Endothelial cell of umbilical vein (primary cell): ENCODE measurements around the gene EAPP. TPM values are rescaled to one million over a fixed set of nuclear protein-coding genes. Genes with fewer than 3 reads are reported as not detected.
"Not testable (repeated sequence)": the region's sequence is repeated elsewhere in the genome, so short reads cannot be mapped to it uniquely, and the experiment has no call there.

ENCODE experiments used
- BruUV-seq: library from RNA; stranded (reverse); fragments of 400-500 nt; replicated peaks from 2 replicates; lab custom pipeline; 2021; lab: Mats Ljungman, UMichigan
- CTCF ChIA-PET: fragments of 300-600, 350-600 bp; sonication (Branson Sonifier 250); formaldehyde crosslinking; loops from one replicate; lab custom pipeline; 2021; ENCODE audit warnings: antibody characterized with exemption, inconsistent platforms; lab: Charles Lee
- POLR2A ChIA-PET: fragments of 300-600, 350-600 bp; sonication (Branson Sonifier 250); formaldehyde crosslinking; loops from one replicate; lab custom pipeline; 2021; ENCODE audit warnings: antibody characterized with exemption, inconsistent platforms; lab: Charles Lee
- DNase-seq: peaks from one replicate; pipeline ENCODE4 v3.0.0-alpha.2; 2011; ENCODE audit warnings: low read depth, low spot score
- FAIRE-seq: peaks from 2 replicates; lab custom pipeline; 2011; peaks lifted over from hg19 to GRCh38; lab: Jason Lieb, UNC
- H2AFZ ChIP-seq: 2 replicates; pipeline ENCODE4 v1.6.0; 2012; ENCODE audit warnings: low read depth, low read length, control low read depth, inconsistent platforms
- H3K27ac ChIP-seq: 2 replicates; pipeline ENCODE4 v1.5.1; 2011; ENCODE audit warnings: low read depth, mild to moderate bottlenecking, control low read depth, low read length, moderate library complexity; ENCODE audit not compliant: insufficient read depth
- H3K27me3 ChIP-seq, 2 experiments: 2 replicates each; pipeline versions ENCODE4 v1.6.0 to v1.6.1; 2011; ENCODE audit warnings: low read length in 2 of 2, mixed read lengths in 1 of 2; ENCODE audit not compliant: control insufficient read depth in 2 of 2, insufficient read depth in 2 of 2
- H3K36me3 ChIP-seq, 2 experiments: 2 replicates in 1 of 2; 3 replicates in 1 of 2; pipeline ENCODE4 v1.5.1; 2011; ENCODE audit warnings: low read length in 2 of 2, mild to moderate bottlenecking in 1 of 2, moderate library complexity in 1 of 2; ENCODE audit not compliant: control insufficient read depth in 2 of 2, insufficient read depth in 2 of 2; ENCODE audit errors: extremely low read depth in 1 of 2
- H3K4me1 ChIP-seq: 3 replicates; pipeline ENCODE4 v1.5.1; 2011; ENCODE audit warnings: mild to moderate bottlenecking, low read length; ENCODE audit not compliant: control insufficient read depth, insufficient read depth; ENCODE audit errors: extremely low read depth
- H3K4me2 ChIP-seq: 2 replicates; pipeline ENCODE4 v1.6.1; 2011; ENCODE audit warnings: low read length, control low read depth, mixed read lengths; ENCODE audit not compliant: insufficient read depth
- H3K4me3 ChIP-seq, 3 experiments: fragments of 200-600 bp in 1 of 3; sonication (generic), shearing (Covaris generic) in 1 of 3; replicated peaks in 1 of 3; 2 replicates each; pipeline ENCODE4 v1.5.1; 2011 to 2016; ENCODE audit warnings: control low read depth in 3 of 3, low read length in 3 of 3, mild to moderate bottlenecking in 2 of 3, inconsistent platforms in 1 of 3, low read depth in 1 of 3, moderate library complexity in 1 of 3; ENCODE audit not compliant: insufficient read depth in 1 of 3
- H3K79me2 ChIP-seq: 2 replicates; pipeline ENCODE4 v1.6.0; 2012; ENCODE audit warnings: low read length, inconsistent platforms; ENCODE audit not compliant: control insufficient read depth, insufficient read depth
- H3K9ac ChIP-seq: replicated peaks from 2 replicates; pipeline ENCODE3; 2011; ENCODE audit warnings: low read length, control low read depth; ENCODE audit not compliant: insufficient read depth; ENCODE audit errors: extremely low read depth
- H3K9me1 ChIP-seq: replicated peaks from 3 replicates; pipeline ENCODE4 v1.6.0; 2011; ENCODE audit warnings: mild to moderate bottlenecking, low read length; ENCODE audit not compliant: control insufficient read depth, insufficient read depth; ENCODE audit errors: extremely low read depth
- H3K9me3 ChIP-seq: replicated peaks from 2 replicates; pipeline ENCODE4 v1.5.1; 2012; ENCODE audit warnings: low read length, inconsistent platforms; ENCODE audit not compliant: control insufficient read depth, insufficient read depth
- H4K20me1 ChIP-seq: replicated peaks from 2 replicates; pipeline ENCODE3; 2011; ENCODE audit warnings: mild to moderate bottlenecking, low read length; ENCODE audit not compliant: control insufficient read depth, insufficient read depth; ENCODE audit errors: extremely low read depth
- EZH2 ChIP-seq: IDR thresholded peaks from 2 replicates; pipeline ENCODE4 v1.6.1; 2012; ENCODE audit warnings: borderline replicate concordance, low read depth, mild to moderate bottlenecking, moderate library complexity, low read length, inconsistent platforms; ENCODE audit not compliant: severe bottlenecking
- FOS ChIP-seq: IDR thresholded peaks from 2 replicates; pipeline ENCODE4 v1.6.1; 2011; ENCODE audit warnings: mild to moderate bottlenecking, low read length, moderate library complexity, borderline replicate concordance; ENCODE audit not compliant: insufficient read depth
- GATA2 ChIP-seq: IDR thresholded peaks from 2 replicates; pipeline ENCODE4 v1.7.0; 2011; ENCODE audit warnings: low read depth, mild to moderate bottlenecking, moderate library complexity, mixed read lengths, low read length; ENCODE audit not compliant: insufficient read length, insufficient read depth
- JUN ChIP-seq: IDR thresholded peaks from 2 replicates; pipeline ENCODE4 v1.6.1; 2011; ENCODE audit warnings: borderline replicate concordance, low read depth; ENCODE audit not compliant: insufficient read length, insufficient read depth
- MYC ChIP-seq: IDR thresholded peaks from one replicate; pipeline ENCODE4 v1.6.1; 2011; ENCODE audit warnings: mild to moderate bottlenecking, low read depth, low read length
- POLR2A ChIP-seq: IDR thresholded peaks from 2 replicates; pipeline ENCODE4 v1.6.1; 2012; ENCODE audit warnings: low read depth, mild to moderate bottlenecking, control low read depth, low read length
- POLR2AphosphoS5 ChIP-seq: IDR thresholded peaks from 2 replicates; pipeline ENCODE4 v1.6.1; 2012; ENCODE audit warnings: low read depth, mild to moderate bottlenecking, control low read depth, low read length, moderate library complexity; ENCODE audit not compliant: insufficient read depth
- dilution Hi-C: fragments of 300-500 bp; cut with MboI; formaldehyde crosslinking; loops from one replicate; pipeline ENCODE4 v1.15.0; 2019; ENCODE audit warnings: low sequenced_read_pairs; ENCODE audit not compliant: extremely low pct_ligation_motif_present
- intact Hi-C: fragments of 100-400 bp; cut with micrococcal nuclease; formaldehyde crosslinking; loops from one replicate; pipeline ENCODE4 v1.10.0; 2022
- polyA plus RNA-seq, 4 experiments: library from polyadenylated mRNA; depleted of rRNA in 3 of 4; stranded (reverse) in 3 of 4; unstranded in 1 of 4; fragments of >200 nt; gene quantifications; 2 replicates each; pipeline versions ENCODE4 v1.2.1 to v1.2.3, GENCODE V29; 2011 to 2012; ENCODE audit warnings: missing spikeins in 1 of 4
- total RNA-seq: library from RNA; stranded (reverse); gene quantifications from 2 replicates; pipeline ENCODE4 v1.2.3, GENCODE V29; 2021
- TF ChIP-seq, protein P1 (sequence below), 2 donors: IDR thresholded peaks; 1 replicate in 1 of 2; 2 replicates in 1 of 2; pipeline ENCODE4 v1.5.1; 2011; ENCODE audit warnings: low read length in 2 of 2, mild to moderate bottlenecking in 2 of 2, moderate library complexity in 2 of 2, control low read depth in 1 of 2, inconsistent platforms in 1 of 2, low read depth in 1 of 2; ENCODE audit not compliant: insufficient read depth in 1 of 2; ENCODE audit errors: extremely low read depth in 1 of 2
- TF ChIP-seq, protein P2 (sequence below): IDR thresholded peaks from 2 replicates; pipeline ENCODE4 v1.6.1; 2011; ENCODE audit not compliant: insufficient read depth, insufficient read length

EAPP gene
- total and polyA plus RNA-seq, 2 donors (not counting 3 experiments of a cell fraction or from before 2014, with no cell fraction given), result 16.6 to 22.2 TPM

DNA sequence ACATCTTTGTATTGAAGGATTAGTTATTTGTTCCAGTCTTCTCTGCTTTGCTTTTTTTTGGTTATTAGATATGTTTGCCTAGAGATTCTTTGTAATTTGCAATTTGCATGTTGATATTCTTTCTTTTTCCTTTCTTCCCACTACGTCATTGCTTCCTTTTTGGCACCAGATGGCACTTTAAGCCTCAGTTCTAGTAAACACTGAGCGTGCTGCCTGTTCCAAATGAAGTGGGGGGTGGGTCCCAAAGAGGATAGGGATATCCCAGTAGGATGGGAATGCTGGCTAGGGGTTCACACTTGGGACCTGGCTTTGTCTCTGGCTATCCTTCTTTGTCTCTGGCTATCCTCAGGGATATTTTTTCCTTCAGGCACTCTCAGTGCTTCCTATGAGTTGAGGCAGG lies 17.0 kb downstream of the EAPP start:
- no TSS peak for BruUV-seq
- intact Hi-C loops (no loop called here), dilution Hi-C loops (no loop called here)
- Histone ChIP-seq H3K27me3 (no peaks in the 10 kb centered on the region), H3K36me3 (peaks cover 6 to 13% of the 10 kb centered on the region in 2 experiments), H3K9me1 (no peaks in the 10 kb centered on the region), H3K4me2 (no peak overlapping the region), H3K4me1 (no peaks in the 10 kb centered on the region), H3K79me2 (no peaks in the 10 kb centered on the region), H3K27ac (peak overlapping the region; percentile 27), H4K20me1 (no peaks in the 10 kb centered on the region), H3K9me3 (no peaks in the 10 kb centered on the region), H3K9ac (no peak overlapping the region), H2AFZ (no peak overlapping the region), H3K4me3 (no peak overlapping the region)
- peak; percentile 76 for FAIRE-seq
- TF ChIP-seq MYC, result no peak
- TF ChIP-seq, protein P1, sequence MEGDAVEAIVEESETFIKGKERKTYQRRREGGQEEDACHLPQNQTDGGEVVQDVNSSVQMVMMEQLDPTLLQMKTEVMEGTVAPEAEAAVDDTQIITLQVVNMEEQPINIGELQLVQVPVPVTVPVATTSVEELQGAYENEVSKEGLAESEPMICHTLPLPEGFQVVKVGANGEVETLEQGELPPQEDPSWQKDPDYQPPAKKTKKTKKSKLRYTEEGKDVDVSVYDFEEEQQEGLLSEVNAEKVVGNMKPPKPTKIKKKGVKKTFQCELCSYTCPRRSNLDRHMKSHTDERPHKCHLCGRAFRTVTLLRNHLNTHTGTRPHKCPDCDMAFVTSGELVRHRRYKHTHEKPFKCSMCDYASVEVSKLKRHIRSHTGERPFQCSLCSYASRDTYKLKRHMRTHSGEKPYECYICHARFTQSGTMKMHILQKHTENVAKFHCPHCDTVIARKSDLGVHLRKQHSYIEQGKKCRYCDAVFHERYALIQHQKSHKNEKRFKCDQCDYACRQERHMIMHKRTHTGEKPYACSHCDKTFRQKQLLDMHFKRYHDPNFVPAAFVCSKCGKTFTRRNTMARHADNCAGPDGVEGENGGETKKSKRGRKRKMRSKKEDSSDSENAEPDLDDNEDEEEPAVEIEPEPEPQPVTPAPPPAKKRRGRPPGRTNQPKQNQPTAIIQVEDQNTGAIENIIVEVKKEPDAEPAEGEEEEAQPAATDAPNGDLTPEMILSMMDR (IDR thresholded peaks at IDR 0.05; ENCODE audit: extremely low read depth in 1 of 2, insufficient read depth in 1 of 2, low read depth in 1 of 2, low read length in 2 of 2), result no peak
- no peak for TF ChIP-seq POLR2AphosphoS5
- no peak for TF ChIP-seq FOS
- no peak for TF ChIP-seq JUN
- no peak for TF ChIP-seq POLR2A
- TF ChIP-seq, protein P2, sequence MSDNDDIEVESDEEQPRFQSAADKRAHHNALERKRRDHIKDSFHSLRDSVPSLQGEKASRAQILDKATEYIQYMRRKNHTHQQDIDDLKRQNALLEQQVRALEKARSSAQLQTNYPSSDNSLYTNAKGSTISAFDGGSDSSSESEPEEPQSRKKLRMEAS, result no peak
- no peak for TF ChIP-seq EZH2
- TF ChIP-seq GATA2, result no peak
- peak; percentile 87 for DNase-seq
- POLR2A ChIA-PET, result interaction anchor here (0.5 kb wide), 1 partner anchor 370 kb away, joined by 7 read pairs; no protein-coding TSS in a partner anchor
- CTCF ChIA-PET, result no interaction called here

DNA sequence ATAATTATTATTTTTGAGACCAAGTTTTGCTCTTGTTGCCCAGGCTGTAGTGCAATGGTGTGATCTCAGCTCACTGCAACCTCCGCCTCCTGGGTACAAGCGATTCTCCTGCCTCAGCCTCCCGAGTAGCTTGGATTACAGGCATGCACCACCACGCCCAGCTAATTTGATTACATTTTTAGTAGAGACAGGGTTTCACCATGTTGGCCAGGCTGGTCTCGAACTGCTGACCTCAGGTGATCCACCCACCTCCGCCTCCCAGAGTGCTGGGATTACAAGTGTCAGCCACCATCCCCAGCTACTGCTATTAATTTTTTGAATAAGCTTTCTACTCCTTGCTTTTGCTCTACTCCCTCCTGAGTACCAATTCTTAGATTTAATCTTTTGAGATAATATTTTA lies 18.4 kb downstream of the EAPP start:
- H3K79me2 ChIP-seq, DNase-seq, BruUV-seq, dilution Hi-C loops, intact Hi-C loops, H3K27me3 ChIP-seq, H3K4me1 ChIP-seq, H3K27ac ChIP-seq, H2AFZ ChIP-seq, H3K4me2 ChIP-seq, H3K4me3 ChIP-seq, FAIRE-seq, H3K9ac ChIP-seq, H3K36me3 ChIP-seq, H3K9me1 ChIP-seq, H4K20me1 ChIP-seq, H3K9me3 ChIP-seq: not testable (repeated sequence)
- POLR2A ChIA-PET, result interaction anchor here (0.6 kb wide), 1 partner anchor 13 kb away, joined by 6 read pairs; no protein-coding TSS in a partner anchor
- CTCF ChIA-PET, result interaction anchor here (1.6 kb wide), 1 partner anchor 189 kb away, joined by 4 read pairs; no protein-coding TSS in a partner anchor
